IMR-90 (cell line): ENCODE data around the gene POU2F1. TPM values are rescaled to one million over a fixed set of nuclear protein-coding genes. Genes with fewer than 3 reads are reported as not detected.

Source experiments
- ATAC-seq: fragments of 200-7000 bp; cut with Tn5 transposase; 2 replicates; pipeline ENCODE4 v1.9.1; 2020; ENCODE audit warnings: low read depth, mild to moderate bottlenecking, moderate library complexity
- BruUV-seq: library from RNA; stranded (reverse); fragments of 400-500 nt; replicated peaks from 2 replicates; lab custom pipeline; 2021; lab: Mats Ljungman, UMichigan
- CTCF ChIA-PET: fragments of 300-600 bp; formaldehyde crosslinking; extraction: SDS; loops from one replicate; lab custom pipeline; 2021; ENCODE audit warnings: antibody characterized with exemption; lab: Yijun Ruan, JAX
- POLR2A ChIA-PET: fragments of 300-600 bp; sonication (Branson Sonifier 250); formaldehyde crosslinking; loops from one replicate; lab custom pipeline; 2022; ENCODE audit warnings: antibody characterized with exemption; ENCODE audit not compliant: unreplicated experiment; lab: Charles Lee
- DNase-seq: peaks from one replicate; pipeline ENCODE4 v3.0.0; 2013
- H2AFZ ChIP-seq: replicated peaks from 2 replicates; pipeline ENCODE3; 2013; ENCODE audit warnings: low read length, mild to moderate bottlenecking; ENCODE audit not compliant: poor library complexity
- H2AK5ac ChIP-seq: 2 replicates; pipeline ENCODE4 v1.6.1; 2013; ENCODE audit warnings: low read depth, low read length, inconsistent platforms
- H2AK9ac ChIP-seq: replicated peaks from 2 replicates; pipeline ENCODE3; 2013; ENCODE audit warnings: mild to moderate bottlenecking, low read depth, low read length, moderate library complexity; ENCODE audit not compliant: poor library complexity
- H2BK120ac ChIP-seq: 2 replicates; pipeline ENCODE4 v1.6.1; 2013; ENCODE audit warnings: low read depth, low read length, inconsistent platforms
- H2BK15ac ChIP-seq: 3 replicates; pipeline ENCODE4 v1.6.1; 2013; ENCODE audit warnings: low read depth, low read length, inconsistent platforms
- H2BK20ac ChIP-seq: 2 replicates; pipeline ENCODE4 v1.6.1; 2013; ENCODE audit warnings: low read depth, mild to moderate bottlenecking, inconsistent platforms, low read length, moderate library complexity
- H2BK5ac ChIP-seq: 2 replicates; pipeline ENCODE4 v1.6.1; 2013; ENCODE audit warnings: mild to moderate bottlenecking, low read depth, low read length, inconsistent platforms; ENCODE audit not compliant: poor library complexity, severe bottlenecking
- H3K14ac ChIP-seq: replicated peaks from 2 replicates; pipeline ENCODE4 v1.6.1; 2013; ENCODE audit warnings: low read depth, low read length, inconsistent platforms
- H3K18ac ChIP-seq: 2 replicates; pipeline ENCODE4 v1.6.1; 2013; ENCODE audit warnings: low read depth, low read length, control low read depth
- H3K23ac ChIP-seq: 2 replicates; pipeline ENCODE4 v1.6.1; 2013; ENCODE audit warnings: low read depth, low read length, inconsistent platforms
- H3K27ac ChIP-seq: 2 replicates; pipeline ENCODE4 v1.5.1; 2013; ENCODE audit warnings: mild to moderate bottlenecking, control low read depth, low read length; ENCODE audit not compliant: insufficient read depth
- H3K27me3 ChIP-seq: 2 replicates; pipeline ENCODE4 v1.6.1; 2013; ENCODE audit warnings: low read length; ENCODE audit not compliant: control insufficient read depth, insufficient read depth
- H3K36me3 ChIP-seq: 2 replicates; pipeline ENCODE4 v1.6.1; 2013; ENCODE audit warnings: low read length, mixed read lengths; ENCODE audit not compliant: control insufficient read depth, insufficient read depth
- H3K4ac ChIP-seq: 2 replicates; pipeline ENCODE4 v1.6.1; 2013; ENCODE audit warnings: low read depth, low read length, inconsistent platforms
- H3K4me1 ChIP-seq: 2 replicates; pipeline ENCODE4 v1.6.1; 2013; ENCODE audit warnings: low read length, mixed read lengths; ENCODE audit not compliant: control insufficient read depth, insufficient read depth
- H3K4me2 ChIP-seq: 2 replicates; pipeline ENCODE4 v1.6.1; 2013; ENCODE audit warnings: low read depth, mild to moderate bottlenecking, control low read depth, low read length, moderate library complexity
- H3K4me3 ChIP-seq: 2 replicates; pipeline ENCODE4 v1.5.1; 2013; ENCODE audit warnings: low read depth, mild to moderate bottlenecking, control low read depth, low read length, moderate library complexity; ENCODE audit not compliant: insufficient read depth
- H3K56ac ChIP-seq: 2 replicates; pipeline ENCODE4 v1.6.1; 2013; ENCODE audit warnings: low read length, inconsistent platforms; ENCODE audit not compliant: insufficient read depth; ENCODE audit errors: extremely low read depth
- H3K79me1 ChIP-seq, 2 experiments: 2 replicates each; pipeline ENCODE4 v1.6.1; 2013; ENCODE audit warnings: low read length in 2 of 2, inconsistent platforms in 1 of 2, low read depth in 1 of 2
- H3K9ac ChIP-seq: 2 replicates; pipeline ENCODE4 v1.6.1; 2013; ENCODE audit warnings: low read depth, low read length, control low read depth
- H3K9me1 ChIP-seq: 2 replicates; pipeline ENCODE4 v1.6.1; 2013; ENCODE audit warnings: low read length, inconsistent platforms; ENCODE audit not compliant: insufficient read depth
- H3K9me3 ChIP-seq: 2 replicates; pipeline ENCODE4 v1.6.1; 2013; ENCODE audit warnings: low read length; ENCODE audit not compliant: control insufficient read depth, insufficient read depth
- H4K20me1 ChIP-seq: 2 replicates; pipeline ENCODE4 v1.6.1; 2013; ENCODE audit warnings: low read length, inconsistent platforms; ENCODE audit not compliant: insufficient read depth
- H4K5ac ChIP-seq: 2 replicates; pipeline ENCODE4 v1.6.1; 2013; ENCODE audit warnings: mild to moderate bottlenecking, low read depth, low read length, control low read depth
- H4K8ac ChIP-seq, 2 experiments: 2 replicates each; pipeline ENCODE4 v1.6.1; 2013; ENCODE audit warnings: low read depth in 2 of 2, low read length in 2 of 2, control low read depth in 1 of 2, inconsistent platforms in 1 of 2
- H4K91ac ChIP-seq: 2 replicates; pipeline ENCODE4 v1.6.1; 2013; ENCODE audit warnings: low read depth, low read length, inconsistent platforms; ENCODE audit not compliant: insufficient read depth
- BHLHE40 ChIP-seq: fragments of 150-350 bp; IDR thresholded peaks from 2 replicates; pipeline ENCODE4 v1.6.1; 2016; ENCODE audit warnings: mild to moderate bottlenecking, low read depth, low read length
- CTCF ChIP-seq: conservative IDR thresholded peaks from 2 replicates; pipeline ENCODE4 v1.5.1; 2012; ENCODE audit warnings: mild to moderate bottlenecking, low read depth, low read length, improper control_type of control experiment
- WGBS, 2 experiments: methylation state at CpG; one replicate each; pipeline versions ENCODE4 v1.1.5 to v1.1.7; 2013; ENCODE audit warnings: missing lambda C conversion rate in 2 of 2; ENCODE audit not compliant: insufficient read length in 1 of 2; ENCODE audit errors: extremely low coverage in 2 of 2; 5-methylcytosine and 5-hydroxymethylcytosine counted together
- dilution Hi-C: fragments of 300-500 bp; cut with HindIII; formaldehyde crosslinking; loops from one replicate; pipeline ENCODE4 v1.14.3; 2018; ENCODE audit warnings: low sequenced_read_pairs; ENCODE audit not compliant: unreplicated experiment
- in situ Hi-C: fragments of 300-500 bp; cut with MboI; formaldehyde crosslinking; loops from 3 replicates; pipeline ENCODE4 v1.14.3; 2019; ENCODE audit warnings: low sequenced_read_pairs, inconsistent platforms, mixed read lengths
- intact Hi-C: fragments of 100-400 bp; cut with micrococcal nuclease; formaldehyde crosslinking; loops from 2 replicates; pipeline ENCODE4 v1.10.0; 2022
- polyA plus RNA-seq, 3 experiments: library from polyadenylated mRNA; depleted of rRNA; stranded (reverse); fragments of >200 nt; gene quantifications; 2 replicates each; pipeline ENCODE4 v1.2.3, GENCODE V29; 2012; ENCODE audit warnings: low replicate concordance in 1 of 3
- total RNA-seq: library from RNA; depleted of rRNA; stranded (reverse); fragments of >200 nt; gene quantifications from 2 replicates; pipeline ENCODE4 v1.2.3, GENCODE V29; 2012

Gene POU2F1
- total and polyA plus RNA-seq, 2 of the 4 experiments (the other 2 are of a cell fraction): 1.2 to 3.4 TPM

- H2BK120ac ChIP-seq: no peak overlapping the region
- DNase-seq (no peak), ATAC-seq (no peak)
- POLR2A ChIA-PET: interaction anchor here (0.6 kb wide), 1 partner anchor 1092 kb away, joined by 13 read pairs; no protein-coding TSS in a partner anchor
- no peak overlapping the region for H3K56ac ChIP-seq
- BruUV-seq: no TSS peak
- H3K79me1 ChIP-seq: no peaks in the 10 kb centered on the region
- intact Hi-C loops: no loop called here
- 0 out of 2 replicates have a peak, but pooled peaks cover 2% of the 10 kb centered on the region for H3K9me3 ChIP-seq
- no peak overlapping the region for H3K4me3 ChIP-seq
- H3K14ac ChIP-seq: no peak overlapping the region
- no peak overlapping the region for H3K27ac ChIP-seq
- H3K18ac ChIP-seq: no peak overlapping the region
- dilution Hi-C loops: no loop called here
- no peak overlapping the region for H3K4ac ChIP-seq
- peaks cover 12% of the 10 kb centered on the region for H3K27me3 ChIP-seq
- no peak overlapping the region for H4K8ac ChIP-seq
- H2BK5ac ChIP-seq: no peak overlapping the region
- H3K36me3 ChIP-seq: no peaks in the 10 kb centered on the region
- H4K5ac ChIP-seq: no peak overlapping the region
- no peak overlapping the region for H2AK5ac ChIP-seq
- no peaks in the 10 kb centered on the region for H3K4me1 ChIP-seq
- H2AFZ ChIP-seq: no peak overlapping the region
- TF ChIP-seq BHLHE40 (no peak), CTCF (peak; percentile 20; the same call in 1 of the 2 replicates)
- H2AK9ac ChIP-seq: no peak overlapping the region
- WGBS, 2 experiments: no CpG with 5 or more reads among the region's 6 CpGs
- CTCF ChIA-PET: interaction anchor here (0.8 kb wide), 2 partner anchors 11 to 38 kb away, joined by 3 to 4 read pairs; no protein-coding TSS in a partner anchor
- H2BK20ac ChIP-seq: no peak overlapping the region
- H2BK15ac ChIP-seq: no peak overlapping the region
- no peak overlapping the region for H3K9ac ChIP-seq
- H3K4me2 ChIP-seq: no peak overlapping the region
- no peak overlapping the region for H4K91ac ChIP-seq
- in situ Hi-C loops: no loop called here
- H3K23ac ChIP-seq: no peak overlapping the region
- H4K20me1 ChIP-seq: no peaks in the 10 kb centered on the region
- no peaks in the 10 kb centered on the region for H3K9me1 ChIP-seq
Measured at GRCh38 chr1:167207940-167208623, 12.6 kb upstream of the POU2F1 start.
